HepG2 (cell line): Measurements from ENCODE around the gene RBP5. TPM values are rescaled to one million over a fixed set of nuclear protein-coding genes. Genes with fewer than 3 reads are reported as not detected.

Source experiments
- ATF7-NPFF ChIP-seq: sonication (generic); formaldehyde crosslinking; IDR thresholded peaks from 2 replicates; pipeline ENCODE4 v1.8.1; 2023; ENCODE audit warnings: mild to moderate bottlenecking, low read depth, missing genetic modification reagents, moderate library complexity
- ERF ChIP-seq: IDR thresholded peaks from 2 replicates; pipeline ENCODE4 v1.6.1; 2018; ENCODE audit warnings: missing biosample characterization, missing genetic modification reagents
- HNF1B ChIP-seq: sonication (generic); formaldehyde crosslinking; IDR thresholded peaks from 2 replicates; pipeline ENCODE4 v1.5.1; 2020; ENCODE audit warnings: mild to moderate bottlenecking, moderate library complexity, missing genetic modification reagents
- HOXA3 ChIP-seq: sonication (generic); formaldehyde crosslinking; IDR thresholded peaks from 2 replicates; pipeline ENCODE4 v1.5.0; 2020; ENCODE audit warnings: missing genetic modification reagents
- KLF16 ChIP-seq, 2 experiments: sonication (generic) in 1 of 2; formaldehyde crosslinking in 1 of 2; IDR thresholded peaks; 2 replicates each; pipeline versions ENCODE4 v1.6.1 to v1.8.0; 2016 to 2023; ENCODE audit warnings: missing genetic modification reagents in 2 of 2, missing compliant biosample characterization in 1 of 2
- NFAT5 ChIP-seq: sonication (generic); formaldehyde crosslinking; IDR thresholded peaks from 2 replicates; pipeline ENCODE4 v1.4.0; 2020; ENCODE audit warnings: missing genetic modification reagents
- NR2F6 ChIP-seq, 2 experiments: IDR thresholded peaks; 2 replicates each; pipeline ENCODE4 v1.6.1; 2016; ENCODE audit warnings: antibody characterized with exemption in 1 of 2, mild to moderate bottlenecking in 1 of 2
- PRMT3 ChIP-seq: sonication (generic); formaldehyde crosslinking; IDR thresholded peaks from 2 replicates; pipeline ENCODE4 v1.8.1; 2022; ENCODE audit warnings: low read depth, mild to moderate bottlenecking, moderate library complexity, missing genetic modification reagents, borderline replicate concordance
- PTBP1 ChIP-seq: fragments of 200-400 bp; formaldehyde crosslinking; IDR thresholded peaks from 2 replicates; pipeline ENCODE4 v1.6.1; 2018; ENCODE audit warnings: low read length, low read depth; ENCODE audit not compliant: poor library complexity, severe bottlenecking
- ZBTB42 ChIP-seq: sonication (generic); formaldehyde crosslinking; IDR thresholded peaks from 2 replicates; pipeline ENCODE4 v1.5.0; 2020; ENCODE audit warnings: mild to moderate bottlenecking, missing genetic modification reagents
- ZNF136 ChIP-seq: sonication (generic); formaldehyde crosslinking; IDR thresholded peaks from 2 replicates; pipeline ENCODE4 v1.8.1; 2022; ENCODE audit warnings: low read depth, mild to moderate bottlenecking, moderate library complexity, missing genetic modification reagents
- ZNF224 ChIP-seq: sonication (generic); formaldehyde crosslinking; IDR thresholded peaks from 2 replicates; pipeline ENCODE4 v1.5.0; 2020; ENCODE audit warnings: mild to moderate bottlenecking, missing genetic modification reagents
- ZNF496 ChIP-seq: sonication (generic); formaldehyde crosslinking; IDR thresholded peaks from 2 replicates; pipeline ENCODE4 v1.8.1; 2023; ENCODE audit warnings: mild to moderate bottlenecking, moderate library complexity, missing genetic modification reagents; ENCODE audit not compliant: insufficient replicate concordance
- ZNF878 ChIP-seq: sonication (generic); formaldehyde crosslinking; IDR thresholded peaks from 2 replicates; pipeline ENCODE4 v1.8.1; 2023; ENCODE audit warnings: mild to moderate bottlenecking, missing genetic modification reagents, moderate library complexity
- polyA plus RNA-seq, 8 experiments: library from polyadenylated mRNA; depleted of rRNA in 3 of 8; stranded (reverse) in 7 of 8; unstranded in 1 of 8; fragments of >200 nt; fragmentation: Illumina TruSeq in 4 of 8; extraction: Trizol in 4 of 8; gene quantifications; 2 replicates each; pipeline versions ENCODE4 v1.2.1 to v1.2.3, GENCODE V29; 2011 to 2016; ENCODE audit warnings: low read depth in 4 of 8, missing spikeins in 1 of 8, mixed read lengths in 1 of 8; ENCODE audit not compliant: insufficient read depth in 1 of 8
- total RNA-seq, 5 experiments: library from RNA; depleted of rRNA; stranded (reverse); fragments of >200 nt; fragmentation: Illumina TruSeq; extraction: Trizol; gene quantifications; 2 replicates each; pipeline ENCODE4 v1.2.3, GENCODE V29; 2016; ENCODE audit warnings: low read depth in 1 of 5

RBP5 gene
- total and polyA plus RNA-seq, 2 of the 13 experiments (the other 11 are each of a cell fraction or from before 2014, with no cell fraction given): 13.8 to 19.8 TPM

GRCh38 chr12:7123806-7124522 is 4.7 kb downstream of the RBP5 start (continued):
- TF ChIP-seq NFAT5: no peak
- TF ChIP-seq NR2F6 (IDR thresholded peaks at IDR 0.05): peak; percentile 96
- peak; percentile 99 for TF ChIP-seq NR2F6 (CRISPR knock-in tag; IDR thresholded peaks at IDR 0.05)
- no peak for TF ChIP-seq ZNF224 (CRISPR knock-in tag)
- TF ChIP-seq HOXA3 (CRISPR knock-in tag): peak; percentile 75
- no peak for TF ChIP-seq ZBTB42 (CRISPR knock-in tag)
- TF ChIP-seq PRMT3: no peak
- TF ChIP-seq PTBP1: no peak
- TF ChIP-seq ZNF136 (CRISPR knock-in tag): no peak
- TF ChIP-seq ERF (CRISPR knock-in tag): peak; percentile 75
- TF ChIP-seq ZNF496 (CRISPR knock-in tag): no peak
- TF ChIP-seq ZNF878 (CRISPR knock-in tag): 0 out of 2 replicates have a peak, but pooled peaks have one; percentile 16
- TF ChIP-seq ATF7-NPFF (CRISPR knock-in tag): no peak
- TF ChIP-seq HNF1B (CRISPR knock-in tag): peak; percentile 100
- 0 out of 4 replicates have a peak, but pooled peaks of 1 of the 2 experiments have one; percentile 22 for TF ChIP-seq KLF16 (CRISPR knock-in tag; IDR thresholded peaks at IDR 0.05)
